B cell (primary cell): Measurements from ENCODE around the gene KLK13.

Source experiments
- EZH2 ChIP-seq: IDR thresholded peaks from 2 replicates; pipeline ENCODE4 v1.6.1; 2012; ENCODE audit warnings: borderline replicate concordance, low read depth, mild to moderate bottlenecking, moderate library complexity, low read length; ENCODE audit not compliant: insufficient read depth, poor library complexity, severe bottlenecking
- TF ChIP-seq, protein P1 (sequence below): fragments of 200-600 bp; IDR thresholded peaks from one replicate; pipeline ENCODE4 v1.8.0; 2022; ENCODE audit warnings: antibody characterized with exemption, mild to moderate bottlenecking

DNA sequence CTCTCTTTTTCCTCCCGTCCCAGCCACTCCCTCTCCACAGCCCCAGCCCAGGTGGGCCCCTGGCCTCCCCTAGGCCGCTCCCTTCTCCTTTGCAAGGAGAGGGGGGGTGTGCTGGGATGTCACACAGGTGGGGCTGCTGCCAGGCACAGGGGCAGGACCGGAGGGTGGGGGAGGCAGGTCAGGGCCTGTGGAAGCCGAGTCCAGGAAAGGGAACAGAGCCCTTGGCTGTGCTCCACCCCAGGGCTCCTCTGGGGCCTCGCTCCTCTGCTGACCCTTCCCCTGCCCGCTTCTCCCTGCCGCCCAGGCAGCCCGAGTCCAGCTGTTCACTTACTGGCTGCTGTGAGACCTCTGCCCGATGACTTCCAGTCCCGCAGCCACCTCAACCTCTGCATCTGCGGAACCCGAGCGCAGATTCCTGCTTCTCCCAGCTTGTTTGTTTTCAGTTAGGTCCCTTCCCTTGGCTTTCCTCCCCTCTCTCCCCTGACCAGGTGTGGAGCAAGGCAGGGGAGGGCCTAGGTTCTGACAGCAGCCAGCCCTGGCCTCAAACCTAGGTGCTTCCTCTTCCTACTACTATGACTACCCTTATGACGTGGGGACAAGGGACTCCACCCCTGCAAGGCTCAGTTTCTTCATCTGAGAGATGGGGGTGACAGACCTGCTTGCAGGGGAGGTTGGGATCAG lies 37.6 kb downstream of the KLK13 start:
- TF ChIP-seq, protein P1, sequence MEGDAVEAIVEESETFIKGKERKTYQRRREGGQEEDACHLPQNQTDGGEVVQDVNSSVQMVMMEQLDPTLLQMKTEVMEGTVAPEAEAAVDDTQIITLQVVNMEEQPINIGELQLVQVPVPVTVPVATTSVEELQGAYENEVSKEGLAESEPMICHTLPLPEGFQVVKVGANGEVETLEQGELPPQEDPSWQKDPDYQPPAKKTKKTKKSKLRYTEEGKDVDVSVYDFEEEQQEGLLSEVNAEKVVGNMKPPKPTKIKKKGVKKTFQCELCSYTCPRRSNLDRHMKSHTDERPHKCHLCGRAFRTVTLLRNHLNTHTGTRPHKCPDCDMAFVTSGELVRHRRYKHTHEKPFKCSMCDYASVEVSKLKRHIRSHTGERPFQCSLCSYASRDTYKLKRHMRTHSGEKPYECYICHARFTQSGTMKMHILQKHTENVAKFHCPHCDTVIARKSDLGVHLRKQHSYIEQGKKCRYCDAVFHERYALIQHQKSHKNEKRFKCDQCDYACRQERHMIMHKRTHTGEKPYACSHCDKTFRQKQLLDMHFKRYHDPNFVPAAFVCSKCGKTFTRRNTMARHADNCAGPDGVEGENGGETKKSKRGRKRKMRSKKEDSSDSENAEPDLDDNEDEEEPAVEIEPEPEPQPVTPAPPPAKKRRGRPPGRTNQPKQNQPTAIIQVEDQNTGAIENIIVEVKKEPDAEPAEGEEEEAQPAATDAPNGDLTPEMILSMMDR: no peak
- TF ChIP-seq EZH2: no peak
